Gastroesophageal sphincter (tissue), 3 donors: ENCODE data around the gene TFEC.

Experiments
- POLR2A ChIP-seq, 2 donors: fragments of 450-650 bp; IDR thresholded peaks; one replicate each; pipeline ENCODE4 v1.6.1; 2017; ENCODE audit warnings: antibody characterized with exemption in 2 of 2, mild to moderate bottlenecking in 2 of 2, moderate library complexity in 1 of 2
- POLR2AphosphoS5 ChIP-seq: sonication (generic); formaldehyde crosslinking; IDR thresholded peaks from one replicate; pipeline ENCODE4 v1.6.1; 2017; ENCODE audit warnings: antibody characterized with exemption
- TF ChIP-seq, protein P1 (sequence below), 4 experiments: fragments of 200-600 bp in 2 of 4; fragments of 450-650 bp in 2 of 4; sonication (generic) in 1 of 4; IDR thresholded peaks; one replicate each; pipeline ENCODE4 v1.5.1; 2017 to 2019; ENCODE audit warnings: antibody characterized with exemption in 4 of 4, mild to moderate bottlenecking in 2 of 4, moderate library complexity in 2 of 4

GRCh38 chr7:115964799-115965198, 65.8 kb downstream of the TFEC start:
- TF ChIP-seq POLR2A (IDR thresholded peaks at IDR 0.05): no peak
- TF ChIP-seq, protein P1, sequence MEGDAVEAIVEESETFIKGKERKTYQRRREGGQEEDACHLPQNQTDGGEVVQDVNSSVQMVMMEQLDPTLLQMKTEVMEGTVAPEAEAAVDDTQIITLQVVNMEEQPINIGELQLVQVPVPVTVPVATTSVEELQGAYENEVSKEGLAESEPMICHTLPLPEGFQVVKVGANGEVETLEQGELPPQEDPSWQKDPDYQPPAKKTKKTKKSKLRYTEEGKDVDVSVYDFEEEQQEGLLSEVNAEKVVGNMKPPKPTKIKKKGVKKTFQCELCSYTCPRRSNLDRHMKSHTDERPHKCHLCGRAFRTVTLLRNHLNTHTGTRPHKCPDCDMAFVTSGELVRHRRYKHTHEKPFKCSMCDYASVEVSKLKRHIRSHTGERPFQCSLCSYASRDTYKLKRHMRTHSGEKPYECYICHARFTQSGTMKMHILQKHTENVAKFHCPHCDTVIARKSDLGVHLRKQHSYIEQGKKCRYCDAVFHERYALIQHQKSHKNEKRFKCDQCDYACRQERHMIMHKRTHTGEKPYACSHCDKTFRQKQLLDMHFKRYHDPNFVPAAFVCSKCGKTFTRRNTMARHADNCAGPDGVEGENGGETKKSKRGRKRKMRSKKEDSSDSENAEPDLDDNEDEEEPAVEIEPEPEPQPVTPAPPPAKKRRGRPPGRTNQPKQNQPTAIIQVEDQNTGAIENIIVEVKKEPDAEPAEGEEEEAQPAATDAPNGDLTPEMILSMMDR (IDR thresholded peaks at IDR 0.05): no peak
- no peak for TF ChIP-seq POLR2AphosphoS5
